K562 (cell line): ENCODE data around the gene HBP1. TPM values are rescaled to one million over a fixed set of nuclear protein-coding genes. Genes with fewer than 3 reads are reported as not detected.

Source experiments
- ARHGAP35 ChIP-seq: fragments of 450-650 bp; IDR thresholded peaks from 2 replicates; pipeline ENCODE4 v1.6.1; 2018; ENCODE audit not compliant: partially characterized antibody
- ASH1L ChIP-seq: fragments of 450-650 bp; IDR thresholded peaks from 2 replicates; pipeline ENCODE4 v1.6.1; 2018; ENCODE audit warnings: borderline replicate concordance, mild to moderate bottlenecking, low read depth; ENCODE audit not compliant: partially characterized antibody
- ATF3 ChIP-seq, 2 experiments: fragments of 450-650 bp in 1 of 2; sonication (generic) in 1 of 2; formaldehyde crosslinking in 1 of 2; IDR thresholded peaks in 1 of 2; conservative IDR thresholded peaks in 1 of 2; 2 replicates each; pipeline versions ENCODE4 v1.6.1 to v1.8.1; 2016 to 2023; ENCODE audit warnings: mild to moderate bottlenecking in 2 of 2, moderate library complexity in 2 of 2, inconsistent platforms in 1 of 2, missing genetic modification reagents in 1 of 2
- CBX3 ChIP-seq, 2 experiments: IDR thresholded peaks; 1 replicate in 1 of 2; 2 replicates in 1 of 2; pipeline ENCODE4 v1.6.1; 2012; ENCODE audit warnings: inconsistent platforms in 2 of 2, low read length in 2 of 2, borderline replicate concordance in 1 of 2, control low read depth in 1 of 2
- CTBP1 ChIP-seq: fragments of 450-650 bp; IDR thresholded peaks from 2 replicates; pipeline ENCODE4 v1.6.1; 2016; ENCODE audit warnings: borderline replicate concordance
- FIP1L1 ChIP-seq: fragments of 200-400 bp; formaldehyde crosslinking; IDR thresholded peaks from 2 replicates; pipeline ENCODE4 v1.6.1; 2018; ENCODE audit warnings: mild to moderate bottlenecking, low read depth, low read length; ENCODE audit not compliant: poor library complexity, severe bottlenecking
- FOXJ3 ChIP-seq: sonication (generic); formaldehyde crosslinking; IDR thresholded peaks from 2 replicates; pipeline ENCODE4 v1.4.0; 2020; ENCODE audit warnings: mild to moderate bottlenecking, missing genetic modification reagents
- HDAC1 ChIP-seq, 2 experiments: fragments of 450-650 bp; IDR thresholded peaks; 2 replicates each; pipeline ENCODE4 v1.6.1; 2016 to 2017; ENCODE audit warnings: inconsistent platforms in 1 of 2, mild to moderate bottlenecking in 1 of 2, moderate library complexity in 1 of 2
- HDGF ChIP-seq: fragments of 450-650 bp; IDR thresholded peaks from 2 replicates; pipeline ENCODE4 v1.6.1; 2016
- LEF1 ChIP-seq: fragments of 450-650 bp; IDR thresholded peaks from 2 replicates; pipeline ENCODE4 v1.6.1; 2016; ENCODE audit warnings: mild to moderate bottlenecking
- MAFK ChIP-seq: IDR thresholded peaks from 2 replicates; pipeline ENCODE4 v1.6.1; 2011; ENCODE audit warnings: low read length, improper control_type of control experiment
- MTA3 ChIP-seq: fragments of 450-650 bp; formaldehyde crosslinking; IDR thresholded peaks from 2 replicates; pipeline ENCODE4 v1.6.1; 2017; ENCODE audit warnings: mild to moderate bottlenecking, borderline replicate concordance
- MXI1 ChIP-seq: IDR thresholded peaks from 2 replicates; pipeline ENCODE4 v1.6.1; 2011; ENCODE audit warnings: low read depth, mild to moderate bottlenecking, improper control_type of control experiment, low read length
- MYBL2 ChIP-seq, 2 experiments: fragments of 450-650 bp in 1 of 2; sonication (generic) in 1 of 2; formaldehyde crosslinking in 1 of 2; IDR thresholded peaks; 2 replicates each; pipeline versions ENCODE4 v1.6.1 to v1.8.1; 2017 to 2022; ENCODE audit warnings: borderline replicate concordance in 1 of 2, inconsistent platforms in 1 of 2, low read depth in 1 of 2, mild to moderate bottlenecking in 1 of 2, missing genetic modification reagents in 1 of 2, moderate library complexity in 1 of 2
- NFE2 ChIP-seq: IDR thresholded peaks from 2 replicates; pipeline ENCODE4 v1.6.1; 2014; ENCODE audit warnings: antibody characterized with exemption, low read depth
- PHTF2 ChIP-seq: fragments of 250-450 bp; sonication (Bioruptor Pico); IDR thresholded peaks from 2 replicates; pipeline ENCODE4 v1.5.0; 2021; ENCODE audit warnings: mild to moderate bottlenecking
- PTTG1 ChIP-seq: fragments of 450-650 bp; IDR thresholded peaks from 2 replicates; pipeline ENCODE4 v1.6.1; 2016; ENCODE audit warnings: low read depth, mild to moderate bottlenecking, missing genetic modification characterization, missing compliant biosample characterization
- RBM14 ChIP-seq: fragments of 200-400 bp; formaldehyde crosslinking; IDR thresholded peaks from 2 replicates; pipeline ENCODE4 v1.6.1; 2018; ENCODE audit warnings: low read depth, mild to moderate bottlenecking, low read length, moderate library complexity, borderline replicate concordance; ENCODE audit not compliant: insufficient read depth
- SNRNP70 ChIP-seq: fragments of 200-400 bp; formaldehyde crosslinking; optimal IDR thresholded peaks from 2 replicates; pipeline ENCODE3; 2017; ENCODE audit warnings: low read depth, low read length
- SPI1 ChIP-seq: IDR thresholded peaks from 2 replicates; pipeline ENCODE4 v1.6.1; 2011; ENCODE audit warnings: low read depth, low read length, control low read depth, borderline replicate concordance
- TAF1 ChIP-seq: IDR thresholded peaks from 2 replicates; pipeline ENCODE4 v1.6.1; 2011; ENCODE audit warnings: mild to moderate bottlenecking, low read length, moderate library complexity; ENCODE audit not compliant: insufficient read depth, control insufficient read depth, severe bottlenecking; ENCODE audit errors: extremely low read depth
- ZNF12 ChIP-seq: sonication (generic); formaldehyde crosslinking; IDR thresholded peaks from 2 replicates; pipeline ENCODE4 v1.4.0; 2020; ENCODE audit warnings: mild to moderate bottlenecking, missing genetic modification reagents
- ZNF511 ChIP-seq: sonication (generic); formaldehyde crosslinking; IDR thresholded peaks from 2 replicates; pipeline ENCODE4 v1.8.0; 2022; ENCODE audit warnings: mild to moderate bottlenecking, missing genetic modification reagents
- ZNF589 ChIP-seq: fragments of 200-800 bp; sonication (Bioruptor generic); IDR thresholded peaks from 2 replicates; pipeline ENCODE4 v1.6.1; 2016; ENCODE audit warnings: low read depth, missing genetic modification characterization, missing compliant biosample characterization
- polyA plus RNA-seq, 8 experiments: library from polyadenylated mRNA; depleted of rRNA in 4 of 8; stranded (reverse) in 5 of 8; unstranded in 3 of 8; fragments of >200 nt; fragmentation: Nextera tagmentation in 2 of 8; fragmentation: Illumina TruSeq in 1 of 8; extraction: Ambion mirVana in 2 of 8; extraction: Trizol in 1 of 8; gene quantifications; 2 replicates each; pipeline versions ENCODE4 v1.2.1 to v1.2.3, GENCODE V29; 2011 to 2014; ENCODE audit warnings: inconsistent platforms in 1 of 8, missing spikeins in 1 of 8
- total RNA-seq, 7 experiments: library from RNA; depleted of rRNA in 6 of 7; stranded (reverse); fragments of >200 nt in 6 of 7; fragmentation: Illumina TruSeq in 2 of 7; extraction: Trizol in 2 of 7; gene quantifications; 2 replicates each; pipeline versions ENCODE4 v1.2.1 to v1.2.3, GENCODE V29; 2011 to 2021; ENCODE audit warnings: low replicate concordance in 1 of 7
- TF ChIP-seq, protein P1 (sequence below): fragments of 450-650 bp; formaldehyde crosslinking; IDR thresholded peaks from 2 replicates; pipeline ENCODE4 v1.4.0; 2022; ENCODE audit warnings: missing genetic modification characterization

HBP1 gene
- total and polyA plus RNA-seq, 9 of the 15 experiments (the other 6 are each of a cell fraction or from before 2014, with no cell fraction given) = 18.7 to 59.9 (median 27.0) TPM

- TF ChIP-seq RBM14 (0 out of 2 replicates have a peak, but pooled peaks have one; percentile 49), HDGF (0 out of 2 replicates have a peak, but pooled peaks have one; percentile 56), SPI1 (0 out of 2 replicates have a peak, but pooled peaks have one; percentile 5), ASH1L (peak; percentile 100), ARHGAP35 (no peak), PHTF2 (CRISPR knock-in tag) (no peak), FOXJ3 (CRISPR knock-in tag) (no peak), CBX3 (IDR thresholded peaks at IDR 0.05; ENCODE audit: borderline replicate concordance in 1 of 2, low read length in 2 of 2) (no peak), NFE2 (peak; percentile 4; the same call in 1 of the 2 replicates), MYBL2 (IDR thresholded peaks at IDR 0.05; ENCODE audit: low read depth) (no peak), MYBL2 (CRISPR knock-in tag; IDR thresholded peaks at IDR 0.05; ENCODE audit: borderline replicate concordance) (no peak), HDAC1 (IDR thresholded peaks at IDR 0.05) (peak; percentile 33 to 96; a peak in 3 of 4 replicates), TAF1 (peak; percentile 79), FIP1L1 (peak; percentile 45), MTA3 (peak; percentile 75; the same call in 1 of the 2 replicates), CTBP1 (peak; percentile 86), MAFK (0 out of 2 replicates have a peak, but pooled peaks have one; percentile 2), ATF3 (IDR thresholded peaks at IDR 0.05) (no peak), ATF3 (CRISPR knock-in tag; conservative IDR thresholded peaks at IDR 0.05) (peak; percentile 22), ZNF12 (no peak), PTTG1 (tag) (no peak), LEF1 (no peak; the same call in none of the 2 replicates), ZNF589 (no peak), MXI1 (peak; percentile 98), ZNF511 (peak; percentile 92; the same call in 1 of the 2 replicates), SNRNP70 (peak; percentile 68)
- TF ChIP-seq, protein P1, sequence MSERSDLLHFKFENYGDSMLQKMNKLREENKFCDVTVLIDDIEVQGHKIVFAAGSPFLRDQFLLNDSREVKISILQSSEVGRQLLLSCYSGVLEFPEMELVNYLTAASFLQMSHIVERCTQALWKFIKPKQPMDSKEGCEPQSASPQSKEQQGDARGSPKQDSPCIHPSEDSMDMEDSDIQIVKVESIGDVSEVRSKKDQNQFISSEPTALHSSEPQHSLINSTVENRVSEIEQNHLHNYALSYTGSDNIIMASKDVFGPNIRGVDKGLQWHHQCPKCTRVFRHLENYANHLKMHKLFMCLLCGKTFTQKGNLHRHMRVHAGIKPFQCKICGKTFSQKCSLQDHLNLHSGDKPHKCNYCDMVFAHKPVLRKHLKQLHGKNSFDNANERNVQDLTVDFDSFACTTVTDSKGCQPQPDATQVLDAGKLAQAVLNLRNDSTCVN = 0 out of 2 replicates have a peak, but pooled peaks have one; percentile 40
Measured at GRCh38 chr7:107168233-107169119, at the start of gene HBP1 (continued).
